ENCODE data around the gene KRTAP10-6. TPM values are rescaled to one million over a fixed set of nuclear protein-coding genes. Genes with fewer than 3 reads are reported as not detected.

KRTAP10-6 gene
- total RNA-seq, 4 donors from 2014 or later: not detected

GRCh38 chr21:44599264-44600029 is 7.1 kb upstream of the KRTAP10-6 start:
- Histone ChIP-seq H3K27me3 (peaks cover 0 to 53% (median 0%) of the 10 kb centered on the region in 4 donors), H3K27ac (replicated peaks in 1 of 4) (no peak overlapping the region), H3K4me1 (no peaks in the 10 kb centered on the region), H3K4me3 (no peak overlapping the region), H3K9me3 (peaks cover 0 to 8% (median 4%) of the 10 kb centered on the region in 4 donors), H3K36me3 (no peaks in the 10 kb centered on the region)
- DNase-seq (ENCODE audit: extremely low spot score): peak; percentile 66
- TF ChIP-seq EP300 (IDR thresholded peaks at IDR 0.05) (no peak), POLR2AphosphoS5 (IDR thresholded peaks at IDR 0.05) (no peak), POLR2A (IDR thresholded peaks at IDR 0.05; ENCODE audit: low read depth) (no peak), CTCF (IDR thresholded peaks at IDR 0.05) (no peak)
- 85% methylated on average over 8 of the region's 8 CpGs for WGBS
- intact Hi-C loops (cut with DNase I): no loop called here

DNA sequence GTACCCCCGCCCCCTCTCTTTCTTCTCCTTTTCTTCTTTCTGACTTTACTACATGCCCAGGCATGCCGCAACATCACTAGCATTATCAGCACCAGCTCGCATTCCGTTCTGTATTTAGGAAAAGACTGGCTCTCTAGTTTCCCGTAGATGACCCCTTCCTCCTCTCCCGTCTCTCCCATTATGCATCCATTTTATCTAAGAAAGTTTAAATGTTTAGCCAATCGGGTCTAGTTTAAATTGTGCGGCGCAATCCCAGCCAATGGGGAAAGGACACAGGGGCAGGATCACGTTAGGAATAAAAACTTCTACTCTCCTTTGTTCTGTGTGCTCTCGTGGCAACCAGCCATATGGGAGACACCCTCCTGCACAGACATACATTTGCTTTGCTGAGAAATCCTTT is 5.8 kb upstream of the KRTAP10-6 start:
- Histone ChIP-seq H3K4me1 (no peaks in the 10 kb centered on the region), H3K27ac (replicated peaks in 1 of 4) (no peak overlapping the region), H3K4me3 (no peak overlapping the region), H3K36me3 (no peaks in the 10 kb centered on the region), H3K27me3 (peaks cover 0 to 46% (median 0%) of the 10 kb centered on the region in 4 donors), H3K9me3 (peaks cover 0 to 6% (median 1%) of the 10 kb centered on the region in 4 donors)
- WGBS: 83% methylated on average over 11 of the region's 11 CpGs
- no peak for DNase-seq (ENCODE audit: extremely low spot score)
- intact Hi-C loops (cut with DNase I): no loop called here
- TF ChIP-seq POLR2A (IDR thresholded peaks at IDR 0.05; ENCODE audit: low read depth) (no peak), POLR2AphosphoS5 (IDR thresholded peaks at IDR 0.05) (no peak), EP300 (IDR thresholded peaks at IDR 0.05) (no peak), CTCF (IDR thresholded peaks at IDR 0.05) (no peak)

DNA sequence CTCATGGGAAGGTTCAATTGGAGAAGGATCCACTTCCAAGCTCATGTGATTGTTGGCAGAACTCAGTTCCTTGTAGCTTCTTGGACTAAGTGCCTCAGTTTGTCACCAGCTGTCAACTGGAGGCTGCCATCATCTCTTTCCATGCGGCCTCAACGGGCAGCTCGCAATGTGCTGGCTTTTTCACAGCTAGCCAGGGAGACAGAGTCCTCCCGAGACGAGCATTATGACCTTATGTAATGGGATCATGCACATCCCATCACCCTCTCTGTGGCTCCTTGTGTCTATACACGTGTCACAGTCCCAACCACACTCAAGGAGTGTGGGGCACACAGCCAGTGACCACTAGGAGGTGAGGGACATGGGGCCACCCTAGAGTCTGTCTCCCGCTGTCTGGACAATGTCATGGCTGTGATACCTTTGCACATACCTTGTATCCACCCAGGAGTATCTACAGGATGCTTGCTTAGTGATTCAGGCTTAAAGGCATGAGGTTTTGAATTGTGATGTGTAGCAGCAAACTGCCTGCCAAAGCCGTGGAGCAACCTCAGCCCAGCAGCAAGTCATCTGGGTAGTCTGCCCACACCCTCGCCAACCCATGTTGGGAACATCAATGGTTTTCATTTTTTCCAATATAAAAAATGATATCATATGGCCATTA is 3.9 kb upstream of the KRTAP10-6 start:
- 85% methylated on average over 7 of the region's 9 CpGs for WGBS
- no peak overlapping the region for H3K27ac ChIP-seq (replicated peaks in 1 of 4)
- peak; percentile 89 for DNase-seq (ENCODE audit: extremely low spot score)
- H3K27me3 ChIP-seq: peaks cover 0 to 44% (median 0%) of the 10 kb centered on the region in 4 donors
- TF ChIP-seq POLR2AphosphoS5 (IDR thresholded peaks at IDR 0.05) (no peak), POLR2A (IDR thresholded peaks at IDR 0.05; ENCODE audit: low read depth) (no peak), EP300 (IDR thresholded peaks at IDR 0.05) (no peak), CTCF (IDR thresholded peaks at IDR 0.05) (no peak)
- H3K36me3 ChIP-seq: no peaks in the 10 kb centered on the region
- intact Hi-C loops (cut with DNase I): no loop called here
- peaks cover 0 to 6% (median 1%) of the 10 kb centered on the region in 4 donors for H3K9me3 ChIP-seq
- H3K4me1 ChIP-seq: no peaks in the 10 kb centered on the region
- H3K4me3 ChIP-seq: no peak overlapping the region

DNA sequence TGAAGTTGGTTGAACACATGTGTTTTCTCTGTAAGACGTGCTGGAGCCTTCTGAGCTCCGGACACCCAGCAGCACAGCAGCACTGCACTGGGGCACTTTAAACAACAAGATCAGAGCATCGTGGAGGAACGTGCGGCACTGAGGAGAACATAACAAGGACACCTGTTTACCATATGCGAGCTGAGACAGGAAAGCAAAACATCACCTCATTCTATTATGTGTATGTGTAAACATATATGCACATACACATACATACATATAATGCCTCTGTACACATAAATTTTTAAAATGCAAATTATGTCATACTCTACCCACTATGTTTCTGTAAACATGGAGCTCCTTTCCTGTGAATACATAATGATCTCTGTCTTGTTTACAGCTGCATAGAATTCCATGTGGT is 3.2 kb upstream of the KRTAP10-6 start:
- no peak for TF ChIP-seq CTCF (IDR thresholded peaks at IDR 0.05)
- TF ChIP-seq EP300 (IDR thresholded peaks at IDR 0.05): no peak
- TF ChIP-seq POLR2AphosphoS5 (IDR thresholded peaks at IDR 0.05): no peak
- TF ChIP-seq POLR2A (IDR thresholded peaks at IDR 0.05; ENCODE audit: low read depth): no peak
- DNase-seq (ENCODE audit: extremely low spot score): no peak
- 69% methylated on average over 4 of the region's 6 CpGs for WGBS
- Histone ChIP-seq H3K36me3 (no peaks in the 10 kb centered on the region), H3K4me3 (no peak overlapping the region), H3K4me1 (no peaks in the 10 kb centered on the region), H3K9me3 (peaks cover 0 to 6% (median 1%) of the 10 kb centered on the region in 4 donors), H3K27ac (replicated peaks in 1 of 4) (no peak overlapping the region), H3K27me3 (peaks cover 0 to 48% (median 0%) of the 10 kb centered on the region in 4 donors)
- intact Hi-C loops (cut with DNase I): no loop called here

Data from esophagus muscularis mucosa (tissue), 4 donors.